Breast epithelium (tissue), 3 donors: ENCODE results near the gene CLRN1.

Experiments used
- POLR2AphosphoS5 ChIP-seq, 3 donors: sonication (generic); formaldehyde crosslinking; IDR thresholded peaks; one replicate each; pipeline ENCODE4 v1.6.1; 2017; ENCODE audit warnings: antibody characterized with exemption in 3 of 3
- TF ChIP-seq, protein P1 (sequence below), 3 donors: fragments of 450-650 bp; IDR thresholded peaks; one replicate each; pipeline ENCODE4 v1.5.1; 2016 to 2017; ENCODE audit warnings: antibody characterized with exemption in 3 of 3, mild to moderate bottlenecking in 3 of 3, moderate library complexity in 3 of 3

DNA sequence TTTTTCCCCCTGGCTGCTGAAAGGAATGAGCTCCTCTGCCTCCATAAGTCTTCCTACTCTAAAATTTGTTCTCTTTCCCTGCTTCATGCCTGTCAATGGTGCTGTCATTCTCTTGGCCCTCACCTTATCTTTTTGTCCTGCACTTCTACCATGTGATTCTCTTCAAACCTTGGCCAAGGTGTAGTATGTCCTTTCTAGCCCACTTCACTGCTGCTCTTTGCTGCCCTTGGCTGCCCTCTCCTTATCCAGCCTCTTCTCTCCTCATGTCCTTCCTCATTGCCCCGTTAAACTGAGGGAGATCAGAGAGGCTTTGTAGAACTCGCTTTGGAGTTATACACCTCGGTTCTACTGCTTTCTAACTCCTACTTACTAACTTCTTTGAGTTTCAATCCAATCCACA is 87.0 kb downstream of the CLRN1 start:
- TF ChIP-seq, protein P1, sequence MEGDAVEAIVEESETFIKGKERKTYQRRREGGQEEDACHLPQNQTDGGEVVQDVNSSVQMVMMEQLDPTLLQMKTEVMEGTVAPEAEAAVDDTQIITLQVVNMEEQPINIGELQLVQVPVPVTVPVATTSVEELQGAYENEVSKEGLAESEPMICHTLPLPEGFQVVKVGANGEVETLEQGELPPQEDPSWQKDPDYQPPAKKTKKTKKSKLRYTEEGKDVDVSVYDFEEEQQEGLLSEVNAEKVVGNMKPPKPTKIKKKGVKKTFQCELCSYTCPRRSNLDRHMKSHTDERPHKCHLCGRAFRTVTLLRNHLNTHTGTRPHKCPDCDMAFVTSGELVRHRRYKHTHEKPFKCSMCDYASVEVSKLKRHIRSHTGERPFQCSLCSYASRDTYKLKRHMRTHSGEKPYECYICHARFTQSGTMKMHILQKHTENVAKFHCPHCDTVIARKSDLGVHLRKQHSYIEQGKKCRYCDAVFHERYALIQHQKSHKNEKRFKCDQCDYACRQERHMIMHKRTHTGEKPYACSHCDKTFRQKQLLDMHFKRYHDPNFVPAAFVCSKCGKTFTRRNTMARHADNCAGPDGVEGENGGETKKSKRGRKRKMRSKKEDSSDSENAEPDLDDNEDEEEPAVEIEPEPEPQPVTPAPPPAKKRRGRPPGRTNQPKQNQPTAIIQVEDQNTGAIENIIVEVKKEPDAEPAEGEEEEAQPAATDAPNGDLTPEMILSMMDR (IDR thresholded peaks at IDR 0.05) = no peak
- no peak for TF ChIP-seq POLR2AphosphoS5 (IDR thresholded peaks at IDR 0.05)
